HepG2 (cell line): ENCODE results near the gene POLA1. TPM values are rescaled to one million over a fixed set of nuclear protein-coding genes. Genes with fewer than 3 reads are reported as not detected.

ENCODE experiments used
- ATF2 ChIP-seq: sonication (generic); formaldehyde crosslinking; IDR thresholded peaks from 2 replicates; pipeline ENCODE4 v1.4.0; 2020; ENCODE audit warnings: missing genetic modification reagents
- CTCF ChIP-seq: sonication (generic); formaldehyde crosslinking; IDR thresholded peaks from 2 replicates; pipeline ENCODE4 v1.5.0; 2020; ENCODE audit warnings: mild to moderate bottlenecking, missing genetic modification reagents, moderate library complexity
- HMG20A ChIP-seq: IDR thresholded peaks from 2 replicates; pipeline ENCODE4 v1.6.1; 2016; ENCODE audit warnings: borderline replicate concordance
- HNF1B ChIP-seq: sonication (generic); formaldehyde crosslinking; IDR thresholded peaks from 2 replicates; pipeline ENCODE4 v1.5.1; 2020; ENCODE audit warnings: mild to moderate bottlenecking, moderate library complexity, missing genetic modification reagents
- MYC ChIP-seq: sonication (generic); formaldehyde crosslinking; IDR thresholded peaks from 2 replicates; pipeline ENCODE4 v1.9.0; 2021; ENCODE audit warnings: missing genetic modification reagents, borderline replicate concordance
- NFAT5 ChIP-seq: sonication (generic); formaldehyde crosslinking; IDR thresholded peaks from 2 replicates; pipeline ENCODE4 v1.4.0; 2020; ENCODE audit warnings: missing genetic modification reagents
- NR3C1 ChIP-seq: sonication (generic); formaldehyde crosslinking; IDR thresholded peaks from 2 replicates; pipeline ENCODE4 v1.4.0; 2020; ENCODE audit warnings: missing genetic modification reagents
- TCF7 ChIP-seq: sonication (generic); IDR thresholded peaks from 2 replicates; pipeline ENCODE4 v1.6.1; 2016; ENCODE audit warnings: antibody characterized with exemption, low read depth
- ZFP91 ChIP-seq: sonication (generic); formaldehyde crosslinking; IDR thresholded peaks from 2 replicates; pipeline ENCODE4 v1.9.0; 2022; ENCODE audit warnings: missing genetic modification reagents, mild to moderate bottlenecking, borderline replicate concordance
- ZNF205 ChIP-seq: IDR thresholded peaks from 2 replicates; pipeline ENCODE4 v1.6.1; 2018; ENCODE audit warnings: missing biosample characterization, missing genetic modification reagents
- ZNF260 ChIP-seq: sonication (generic); formaldehyde crosslinking; IDR thresholded peaks from 2 replicates; pipeline ENCODE4 v1.4.0; 2020; ENCODE audit warnings: missing genetic modification reagents, low read depth, mild to moderate bottlenecking, borderline replicate concordance
- ZNF282 ChIP-seq: fragments of 450-650 bp; IDR thresholded peaks from 2 replicates; pipeline ENCODE4 v1.6.1; 2018; ENCODE audit not compliant: partially characterized antibody
- ZNF460 ChIP-seq: sonication (generic); formaldehyde crosslinking; IDR thresholded peaks from 2 replicates; pipeline ENCODE4 v1.5.1; 2020; ENCODE audit warnings: missing genetic modification reagents, mild to moderate bottlenecking, borderline replicate concordance
- ZNF562 ChIP-seq: sonication (generic); formaldehyde crosslinking; IDR thresholded peaks from 2 replicates; pipeline ENCODE4 v1.8.0; 2022; ENCODE audit warnings: missing genetic modification reagents, borderline replicate concordance
- ZSCAN31 ChIP-seq: sonication (generic); formaldehyde crosslinking; IDR thresholded peaks from 2 replicates; pipeline ENCODE4 v1.5.0; 2020; ENCODE audit warnings: low read depth, mild to moderate bottlenecking, missing genetic modification reagents
- polyA plus RNA-seq, 8 experiments: library from polyadenylated mRNA; depleted of rRNA in 3 of 8; stranded (reverse) in 7 of 8; unstranded in 1 of 8; fragments of >200 nt; fragmentation: Illumina TruSeq in 4 of 8; extraction: Trizol in 4 of 8; gene quantifications; 2 replicates each; pipeline versions ENCODE4 v1.2.1 to v1.2.3, GENCODE V29; 2011 to 2016; ENCODE audit warnings: low read depth in 4 of 8, missing spikeins in 1 of 8, mixed read lengths in 1 of 8; ENCODE audit not compliant: insufficient read depth in 1 of 8
- total RNA-seq, 5 experiments: library from RNA; depleted of rRNA; stranded (reverse); fragments of >200 nt; fragmentation: Illumina TruSeq; extraction: Trizol; gene quantifications; 2 replicates each; pipeline ENCODE4 v1.2.3, GENCODE V29; 2016; ENCODE audit warnings: low read depth in 1 of 5

The POLA1 gene
- total and polyA plus RNA-seq, 2 of the 13 experiments (the other 11 are each of a cell fraction or from before 2014, with no cell fraction given), result 3.3 to 26.5 TPM

GRCh38 chrX:24693453-24694202, at the start of gene POLA1 (continued):
- TF ChIP-seq CTCF (CRISPR knock-in tag) (peak; percentile 55), MYC (CRISPR knock-in tag) (peak; percentile 74), ZNF282 (no peak), ZSCAN31 (peak; percentile 91), HMG20A (CRISPR knock-in tag) (no peak), ZNF562 (CRISPR knock-in tag) (no peak), ZNF260 (CRISPR knock-in tag) (no peak), TCF7 (no peak), NFAT5 (CRISPR knock-in tag) (no peak), ZNF205 (CRISPR knock-in tag) (no peak; the same call in 1 of the 2 replicates), ZNF460 (CRISPR knock-in tag) (no peak), NR3C1 (no peak), ATF2 (no peak), HNF1B (CRISPR knock-in tag) (peak; percentile 72; the same call in 1 of the 2 replicates), ZFP91 (CRISPR knock-in tag) (peak; percentile 84)
